Testis (tissue), 2 donors: Measurements from ENCODE around the gene OR8S1.

Experiments used
- CTCF ChIP-seq, 3 experiments: fragments of 450-650 bp in 2 of 3; fragments of 200-600 bp in 1 of 3; sonication (generic) in 1 of 3; IDR thresholded peaks; one replicate each; pipeline ENCODE4 v1.5.1; 2016 to 2019; ENCODE audit warnings: antibody characterized with exemption in 3 of 3, mild to moderate bottlenecking in 2 of 3, moderate library complexity in 1 of 3
- POLR2A ChIP-seq: fragments of 450-650 bp; IDR thresholded peaks from one replicate; pipeline ENCODE4 v1.6.1; 2017; ENCODE audit warnings: antibody characterized with exemption, mild to moderate bottlenecking, moderate library complexity

- no peak for TF ChIP-seq CTCF (IDR thresholded peaks at IDR 0.05)
- TF ChIP-seq POLR2A: no peak
Observed at GRCh38 chr12:48510111-48510510, 15.3 kb upstream of the OR8S1 start.
